Kidney tubule cell (primary cell): Measurements from ENCODE around the gene CEACAM18.
"Not testable (repeated sequence)": the region's sequence is repeated elsewhere in the genome, so short reads cannot be mapped to it uniquely, and the experiment has no call there.

Experiments
- DNase-seq: peaks from one replicate; pipeline ENCODE4 v3.0.0-alpha.2; 2018; ENCODE audit warnings: low spot score

CEACAM18 gene

DNA sequence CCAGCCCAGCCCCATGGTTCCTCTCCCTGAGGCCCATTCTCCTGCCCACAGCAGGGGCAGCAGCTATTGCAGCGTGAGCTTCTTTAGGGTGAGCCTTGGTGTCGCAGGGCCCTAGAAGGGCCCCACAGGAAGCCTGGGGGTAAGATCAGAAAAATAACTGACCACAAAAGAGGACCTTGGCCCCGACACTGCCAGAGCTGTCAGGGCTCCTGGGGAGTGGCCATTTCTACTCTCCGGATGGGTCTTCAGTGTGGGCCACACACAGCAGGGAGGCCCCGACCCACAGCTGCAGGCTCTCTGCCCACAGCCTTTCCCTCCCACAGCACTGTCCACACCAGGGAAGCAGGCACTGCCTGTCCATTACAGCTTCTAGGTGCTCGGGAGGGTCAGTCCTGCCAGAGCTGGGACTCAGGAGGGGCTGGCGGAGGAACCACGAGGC, 16.6 kb upstream of the CEACAM18 start:
- no peak for DNase-seq

- DNase-seq = no peak
Measured at GRCh38 chr19:51462276-51462675, 16.1 kb upstream of the CEACAM18 start.

DNA sequence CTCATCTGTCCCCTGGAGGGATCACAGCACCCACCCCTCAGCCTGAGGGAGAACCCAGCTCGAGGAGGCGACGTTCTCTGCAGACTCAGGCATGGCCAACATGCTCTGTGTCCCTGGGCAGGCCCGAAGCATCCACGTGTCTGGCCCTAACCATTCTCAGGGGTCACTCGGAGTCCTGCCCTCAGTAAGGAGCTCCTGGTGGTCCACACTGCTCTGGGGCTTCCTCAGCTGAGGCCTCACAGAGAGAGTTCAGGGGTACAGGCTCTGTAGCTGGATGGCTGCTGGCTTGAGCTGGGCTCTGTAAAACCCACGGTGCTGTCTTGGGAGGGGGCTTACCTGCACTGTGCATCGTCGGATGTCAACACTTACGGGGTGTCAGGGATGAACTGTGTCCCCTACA, 15.7 kb upstream of the CEACAM18 start:
- no peak for DNase-seq

GRCh38 chr19:51463976-51464581, 14.3 kb upstream of the CEACAM18 start:
- DNase-seq = not testable (repeated sequence)

DNA sequence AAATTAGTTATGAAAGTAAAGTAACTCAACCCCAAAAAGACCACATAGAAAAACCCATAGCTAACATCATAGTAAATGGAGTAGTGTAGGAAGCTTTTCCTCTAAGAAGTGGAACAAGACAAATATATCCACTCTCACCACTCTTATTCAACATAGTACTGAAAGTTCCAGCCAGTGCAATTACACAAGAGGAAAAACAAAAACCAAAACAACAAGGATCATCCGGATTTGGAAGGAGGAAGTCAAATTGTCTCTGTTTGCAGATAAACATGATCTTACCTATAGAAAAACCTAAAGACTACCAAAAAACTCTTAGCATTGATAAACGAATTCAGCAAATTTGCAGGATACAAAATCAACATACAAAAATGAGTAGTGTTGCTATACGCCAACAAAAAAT, 11.6 kb upstream of the CEACAM18 start:
- no peak for DNase-seq

GRCh38 chr19:51467864-51468544, 10.3 kb upstream of the CEACAM18 start:
- no peak for DNase-seq

DNA sequence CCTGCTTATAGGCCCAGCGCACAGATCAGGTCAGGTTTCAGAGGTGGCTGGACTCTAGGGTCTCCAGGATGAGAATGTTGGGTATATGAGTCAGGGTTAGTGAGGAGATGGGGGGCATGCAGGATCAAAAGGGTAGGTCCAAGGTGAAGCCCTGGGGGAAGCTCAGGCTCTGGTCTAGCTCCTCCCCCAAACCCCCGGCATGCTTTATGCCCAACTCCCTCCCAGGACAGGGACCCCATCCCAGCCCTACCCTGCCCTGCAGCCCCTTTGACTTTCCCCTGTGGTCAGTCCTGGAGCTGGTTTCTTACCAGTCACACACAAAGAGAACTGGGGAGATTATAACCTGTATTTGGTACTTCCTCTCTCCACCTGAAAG, 9.8 kb upstream of the CEACAM18 start:
- no peak for DNase-seq

- DNase-seq = no peak
Measured at GRCh38 chr19:51469162-51469561, 9.2 kb upstream of the CEACAM18 start.

GRCh38 chr19:51469629-51470028, 8.7 kb upstream of the CEACAM18 start:
- DNase-seq = no peak

DNA sequence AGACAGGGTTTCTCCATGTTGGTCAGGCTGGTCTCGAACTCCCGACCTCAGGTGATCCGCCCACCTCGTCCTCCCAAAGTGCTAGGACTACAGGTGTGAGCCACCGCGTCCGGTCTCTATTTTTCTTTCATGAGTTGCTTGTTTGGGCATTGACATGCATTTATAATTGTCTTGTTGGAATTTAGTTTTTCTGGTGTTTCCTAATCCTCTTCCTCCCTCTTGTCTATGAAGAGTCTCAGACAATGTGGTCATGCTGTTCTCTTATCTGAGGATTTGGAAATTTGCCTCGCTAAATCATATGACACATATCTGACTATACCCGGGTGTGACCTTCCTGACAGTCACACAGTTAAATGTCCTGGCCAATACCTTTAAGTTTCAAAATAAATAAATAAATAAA, 7.4 kb upstream of the CEACAM18 start:
- no peak for DNase-seq

GRCh38 chr19:51471527-51471926, 6.8 kb upstream of the CEACAM18 start:
- no peak for DNase-seq

- DNase-seq = no peak
Measured at GRCh38 chr19:51472607-51473006, 5.7 kb upstream of the CEACAM18 start.

GRCh38 chr19:51473009-51473707, 5.2 kb upstream of the CEACAM18 start:
- DNase-seq = peak; percentile 65

DNA sequence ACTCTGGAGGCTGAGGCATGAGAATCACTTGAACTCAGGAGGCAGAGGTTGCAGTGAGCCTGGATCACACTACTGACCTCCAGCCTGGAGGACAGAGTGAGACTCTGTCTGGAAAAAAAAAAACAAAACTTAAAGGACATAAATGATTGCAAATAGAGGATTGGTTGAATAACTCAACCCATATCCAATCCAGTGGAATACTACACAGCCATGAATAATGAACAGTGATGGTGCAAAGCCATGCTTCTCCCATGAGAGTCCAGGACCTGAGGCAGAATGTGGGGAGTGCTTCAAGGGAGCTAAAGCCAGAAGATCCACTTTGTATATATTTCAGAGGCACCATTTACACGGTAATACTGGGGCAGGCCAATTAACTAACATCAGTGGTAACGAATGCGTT, 2.2 kb upstream of the CEACAM18 start:
- no peak for DNase-seq

- DNase-seq = no peak
Measured at GRCh38 chr19:51477344-51477743, 995 bp upstream of the CEACAM18 start.

- no peak for DNase-seq
Measured at GRCh38 chr19:51479531-51480331, 1.4 kb downstream of the CEACAM18 start.

GRCh38 chr19:51480590-51480989, 2.3 kb downstream of the CEACAM18 start:
- no peak for DNase-seq

- no peak for DNase-seq
Measured at GRCh38 chr19:51485960-51486660, 7.8 kb downstream of the CEACAM18 start.

DNA sequence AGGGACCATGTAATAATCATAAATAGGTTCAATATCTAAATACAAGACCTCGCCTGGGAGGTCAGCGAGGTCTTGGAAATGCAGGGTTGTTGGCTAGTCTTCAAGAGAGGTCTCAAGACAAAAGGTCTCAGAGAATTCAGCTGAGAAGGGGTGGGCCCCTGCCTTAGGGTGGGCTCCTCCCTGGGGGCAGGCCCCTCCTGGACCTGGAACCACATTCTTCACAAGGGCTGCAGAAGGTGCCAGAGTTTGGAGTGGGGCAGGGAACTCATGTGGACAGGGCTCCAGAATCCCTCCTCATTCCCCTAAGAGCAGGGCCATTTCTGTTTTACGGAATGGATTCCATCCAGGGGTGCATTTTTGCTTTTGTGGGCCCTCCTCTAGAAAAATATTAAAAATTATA, 10.2 kb downstream of the CEACAM18 start:
- no peak for DNase-seq

- no peak for DNase-seq
Measured at GRCh38 chr19:51489113-51489512, 10.8 kb downstream of the CEACAM18 start.

GRCh38 chr19:51490676-51491075, 12.3 kb downstream of the CEACAM18 start:
- no peak for DNase-seq

DNA sequence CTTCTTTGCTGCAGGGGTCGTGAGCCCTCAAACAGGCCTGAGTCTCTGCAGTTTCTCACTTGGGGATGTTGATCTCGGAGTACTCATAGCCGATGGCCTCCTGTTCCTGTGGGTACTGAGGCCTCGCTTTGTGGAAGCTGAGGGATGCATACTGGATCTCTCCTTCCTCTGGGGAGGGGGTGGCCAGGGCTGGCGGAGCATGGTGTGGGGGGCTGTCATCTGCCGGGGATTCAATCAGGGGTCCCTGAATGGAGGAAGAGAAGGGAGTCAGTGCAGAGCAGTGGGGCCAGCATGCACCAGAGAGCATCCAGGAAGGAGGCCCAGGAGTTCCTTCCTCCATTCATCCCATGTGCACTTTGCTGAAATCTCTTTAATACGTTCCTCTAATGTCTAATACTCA, 13.2 kb downstream of the CEACAM18 start:
- no peak for DNase-seq
